ENCODE measurements around the gene RALGAPA1. TPM values are rescaled to one million over a fixed set of nuclear protein-coding genes. Genes with fewer than 3 reads are reported as not detected.
"Not testable (repeated sequence)": the region's sequence is repeated elsewhere in the genome, so short reads cannot be mapped to it uniquely, and the experiment has no call there.

RALGAPA1 gene
- total and polyA plus RNA-seq, 2 experiments from 2014 or later: 7.5 to 22.2 TPM

DNA sequence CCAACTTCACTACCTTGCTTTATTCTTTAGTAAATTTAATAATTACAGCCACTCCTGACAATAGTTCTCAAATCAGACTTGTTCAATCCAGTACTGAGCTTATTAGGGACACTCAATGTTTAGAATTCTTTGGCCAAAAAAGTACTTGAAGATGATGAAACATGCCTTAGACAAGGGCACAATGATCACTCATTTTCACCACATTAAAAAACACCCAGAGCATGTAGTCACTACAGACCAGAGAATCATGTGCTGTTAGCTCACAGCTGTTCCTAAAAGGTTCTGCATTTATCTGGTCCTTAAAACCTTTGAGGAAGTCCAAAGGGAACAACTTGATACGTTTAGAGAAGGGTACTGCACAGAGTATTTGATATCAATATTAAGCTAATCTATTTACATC, 176.4 kb downstream of the RALGAPA1 start:
- H3K27ac ChIP-seq: no peak overlapping the region
- no peaks in the 10 kb centered on the region for H3K9me2 ChIP-seq (ENCODE audit: insufficient read depth)
- no peak overlapping the region for H3K9ac ChIP-seq
- in situ Hi-C loops (cut with MboI): no loop called here
- no peak overlapping the region for H2AFZ ChIP-seq
- TF ChIP-seq EZH2 (IDR thresholded peaks at IDR 0.05; ENCODE audit: insufficient read depth, poor library complexity, severe bottlenecking): no peak
- no peak for TF ChIP-seq EZH2phosphoT487 (IDR thresholded peaks at IDR 0.05; ENCODE audit: insufficient read depth, low read depth)
- H3K4me2 ChIP-seq (ENCODE audit: unreplicated experiment): no peak overlapping the region
- H3F3A ChIP-seq (ENCODE audit: insufficient read depth): no peaks in the 10 kb centered on the region
- no peaks in the 10 kb centered on the region; the same call in none of the 2 replicates for H3K36me3 ChIP-seq (ENCODE audit: low read depth)
- no peaks in the 10 kb centered on the region for H3K9me3 ChIP-seq (ENCODE audit: low read depth)
- peaks cover 7% of the 10 kb centered on the region; the same call in 1 of the 2 replicates for H3K4me1 ChIP-seq (ENCODE audit: insufficient read depth)
- H3K79me2 ChIP-seq (ENCODE audit: insufficient read depth): no peaks in the 10 kb centered on the region
- no peaks in the 10 kb centered on the region for H4K20me1 ChIP-seq (ENCODE audit: insufficient read depth)
- 40 to 44% methylated on average over 1 of the region's 1 CpG for WGBS, 2 experiments (ENCODE audit: low coverage in 1 of 2, low lambda C conversion rate in 2 of 2, missing lambda C conversion rate in 2 of 2)
- H3K27me3 ChIP-seq (replicated peaks; ENCODE audit: insufficient read depth): no peaks in the 10 kb centered on the region
- DNase-seq: peak; percentile 55
- H3K4me3 ChIP-seq: no peak overlapping the region

DNA sequence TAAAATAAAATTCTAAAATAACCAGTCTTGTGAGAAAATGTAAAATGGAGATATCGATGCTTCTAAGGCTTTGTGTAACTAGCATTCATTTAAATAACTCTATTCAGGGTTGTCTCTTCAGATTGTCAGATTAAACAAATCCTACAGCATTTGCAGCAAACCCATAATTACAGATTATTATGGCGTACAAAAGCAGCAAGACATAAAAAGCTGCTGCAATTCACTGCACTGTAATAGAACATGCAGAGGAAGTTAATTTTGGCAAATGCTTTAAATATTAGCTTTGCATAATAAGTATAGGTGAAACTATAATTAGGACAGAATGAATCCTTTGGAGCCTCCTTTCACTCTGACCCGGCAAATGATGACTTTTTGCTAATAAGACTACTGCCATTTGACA, 176.8 kb downstream of the RALGAPA1 start:
- in situ Hi-C loops (cut with MboI): no loop called here
- Histone ChIP-seq H3K27ac (no peak overlapping the region), H3K4me2 (ENCODE audit: unreplicated experiment) (no peak overlapping the region), H3K4me3 (no peak overlapping the region), H3K79me2 (ENCODE audit: insufficient read depth) (no peaks in the 10 kb centered on the region), H3K4me1 (ENCODE audit: insufficient read depth) (peaks cover 7% of the 10 kb centered on the region; the same call in 1 of the 2 replicates), H3F3A (ENCODE audit: insufficient read depth) (no peaks in the 10 kb centered on the region), H3K36me3 (ENCODE audit: low read depth) (no peaks in the 10 kb centered on the region; the same call in none of the 2 replicates), H3K27me3 (replicated peaks; ENCODE audit: insufficient read depth) (no peaks in the 10 kb centered on the region), H2AFZ (no peak overlapping the region), H3K9me2 (ENCODE audit: insufficient read depth) (no peaks in the 10 kb centered on the region), H3K9ac (no peak overlapping the region), H3K9me3 (ENCODE audit: low read depth) (no peaks in the 10 kb centered on the region), H4K20me1 (ENCODE audit: insufficient read depth) (no peaks in the 10 kb centered on the region)
- no peak for DNase-seq
- TF ChIP-seq EZH2phosphoT487 (IDR thresholded peaks at IDR 0.05; ENCODE audit: insufficient read depth, low read depth): no peak
- TF ChIP-seq EZH2 (IDR thresholded peaks at IDR 0.05; ENCODE audit: insufficient read depth, poor library complexity, severe bottlenecking): no peak
- WGBS, 2 experiments (ENCODE audit: low coverage in 1 of 2, low lambda C conversion rate in 2 of 2, missing lambda C conversion rate in 2 of 2): 96 to 98% methylated on average over 3 of the region's 3 CpGs

GRCh38 chr14:35631071-35631805, 177.9 kb downstream of the RALGAPA1 start:
- no peaks in the 10 kb centered on the region for H4K20me1 ChIP-seq (ENCODE audit: insufficient read depth)
- WGBS, 2 experiments (ENCODE audit: low coverage in 1 of 2, low lambda C conversion rate in 2 of 2, missing lambda C conversion rate in 2 of 2): 70 to 72% methylated on average over 2 of the region's 2 CpGs
- no peak overlapping the region for H3K9ac ChIP-seq
- no peak overlapping the region for H3K4me3 ChIP-seq
- no peaks in the 10 kb centered on the region; the same call in 1 of the 2 replicates for H3K36me3 ChIP-seq (ENCODE audit: low read depth)
- no peaks in the 10 kb centered on the region for H3K79me2 ChIP-seq (ENCODE audit: insufficient read depth)
- no peaks in the 10 kb centered on the region for H3K27me3 ChIP-seq (replicated peaks; ENCODE audit: insufficient read depth)
- no peak overlapping the region for H3K27ac ChIP-seq
- H3F3A ChIP-seq (ENCODE audit: insufficient read depth): no peaks in the 10 kb centered on the region
- in situ Hi-C loops (cut with MboI): no loop called here
- H3K4me1 ChIP-seq (ENCODE audit: insufficient read depth): peaks cover 7% of the 10 kb centered on the region; the same call in 1 of the 2 replicates
- TF ChIP-seq EZH2 (IDR thresholded peaks at IDR 0.05; ENCODE audit: insufficient read depth, poor library complexity, severe bottlenecking): no peak
- no peak for TF ChIP-seq EZH2phosphoT487 (IDR thresholded peaks at IDR 0.05; ENCODE audit: insufficient read depth, low read depth)
- no peaks in the 10 kb centered on the region for H3K9me3 ChIP-seq (ENCODE audit: low read depth)
- H2AFZ ChIP-seq: no peak overlapping the region
- no peak overlapping the region for H3K4me2 ChIP-seq (ENCODE audit: unreplicated experiment)
- DNase-seq: no peak
- no peaks in the 10 kb centered on the region for H3K9me2 ChIP-seq (ENCODE audit: insufficient read depth)

- H3K9ac ChIP-seq: no peak overlapping the region
- TF ChIP-seq EZH2phosphoT487 (IDR thresholded peaks at IDR 0.05; ENCODE audit: insufficient read depth, low read depth) (no peak), EZH2 (IDR thresholded peaks at IDR 0.05; ENCODE audit: insufficient read depth, poor library complexity, severe bottlenecking) (no peak)
- no peaks in the 10 kb centered on the region for H3K27me3 ChIP-seq (replicated peaks; ENCODE audit: insufficient read depth)
- H3K4me2 ChIP-seq (ENCODE audit: unreplicated experiment): no peak overlapping the region
- no peaks in the 10 kb centered on the region for H3K9me3 ChIP-seq (ENCODE audit: low read depth)
- whole genome bisulfite sequencing, 2 experiments (ENCODE audit: low coverage in 1 of 2, low lambda C conversion rate in 2 of 2, missing lambda C conversion rate in 2 of 2): 59 to 72% methylated on average over 3 of the region's 3 CpGs
- no peak for DNase-seq
- H3K9me2 ChIP-seq (ENCODE audit: insufficient read depth): no peaks in the 10 kb centered on the region
- no peak overlapping the region for H3K27ac ChIP-seq
- in situ Hi-C loops (cut with MboI): no loop called here
- H3K36me3 ChIP-seq (ENCODE audit: low read depth): no peaks in the 10 kb centered on the region; the same call in 1 of the 2 replicates
- H3K4me3 ChIP-seq: no peak overlapping the region
- H2AFZ ChIP-seq: no peak overlapping the region
- peaks cover 7% of the 10 kb centered on the region; the same call in 1 of the 2 replicates for H3K4me1 ChIP-seq (ENCODE audit: insufficient read depth)
- H3F3A ChIP-seq (ENCODE audit: insufficient read depth): no peaks in the 10 kb centered on the region
- H4K20me1 ChIP-seq (ENCODE audit: insufficient read depth): no peaks in the 10 kb centered on the region
- H3K79me2 ChIP-seq (ENCODE audit: insufficient read depth): no peaks in the 10 kb centered on the region
These were observed 180.1 kb downstream of the RALGAPA1 start for GRCh38 chr14:35628989-35629388.

DNA sequence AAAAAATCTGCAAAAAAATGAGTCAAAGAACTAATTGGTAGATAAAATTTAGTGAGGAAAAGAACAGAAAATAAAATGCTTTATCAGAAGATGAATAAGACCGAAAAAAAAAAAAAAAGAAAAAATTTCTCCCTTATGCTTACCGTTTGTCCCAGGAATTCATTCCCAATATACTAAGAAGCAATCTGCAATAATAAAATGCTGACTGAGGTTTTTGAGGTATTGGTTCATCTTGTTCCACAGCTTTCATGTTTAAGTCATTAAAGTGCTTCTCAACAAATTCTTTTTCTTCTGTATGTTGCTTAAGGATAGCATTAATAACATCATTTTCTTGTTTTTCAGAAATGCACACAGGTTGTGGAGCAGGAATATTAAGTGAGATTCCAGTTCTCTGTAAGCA, 182.1 kb downstream of the RALGAPA1 start:
- H3K4me1 ChIP-seq (ENCODE audit: insufficient read depth); in situ Hi-C loops (cut with MboI); H3K4me2 ChIP-seq (ENCODE audit: unreplicated experiment); H3K9ac ChIP-seq; H3K9me2 ChIP-seq (ENCODE audit: insufficient read depth); H3F3A ChIP-seq (ENCODE audit: insufficient read depth); H3K27me3 ChIP-seq (replicated peaks; ENCODE audit: insufficient read depth); DNase-seq; H3K4me3 ChIP-seq; H2AFZ ChIP-seq; H4K20me1 ChIP-seq (ENCODE audit: insufficient read depth); H3K27ac ChIP-seq; H3K36me3 ChIP-seq (ENCODE audit: low read depth); H3K79me2 ChIP-seq (ENCODE audit: insufficient read depth); H3K9me3 ChIP-seq (ENCODE audit: low read depth): not testable (repeated sequence)
- 41 to 61% methylated on average over 2 of the region's 2 CpGs for WGBS, 2 experiments (ENCODE audit: low coverage in 1 of 2, low lambda C conversion rate in 2 of 2, missing lambda C conversion rate in 2 of 2)

DNA sequence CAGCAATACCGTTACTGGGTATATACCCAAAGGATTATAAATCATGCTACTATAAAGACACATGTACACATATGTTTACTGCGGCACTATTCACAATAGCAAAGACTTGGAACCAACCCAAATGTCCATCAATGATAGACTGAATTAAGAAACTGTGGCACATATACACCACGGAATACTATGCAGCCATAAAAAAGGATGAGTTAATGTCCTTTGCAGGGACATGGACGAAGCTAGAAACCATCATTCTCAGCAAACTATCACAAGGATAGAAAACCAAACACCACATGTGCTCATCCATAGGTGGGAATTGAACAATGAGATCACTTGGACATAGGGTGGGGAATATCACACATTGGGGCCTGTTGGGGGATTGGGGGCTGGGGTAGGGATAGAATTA, 187.1 kb downstream of the RALGAPA1 start:
- H3F3A ChIP-seq (ENCODE audit: insufficient read depth); in situ Hi-C loops (cut with MboI); H3K4me2 ChIP-seq (ENCODE audit: unreplicated experiment); H3K36me3 ChIP-seq (ENCODE audit: low read depth); H3K27ac ChIP-seq; H3K9me3 ChIP-seq (ENCODE audit: low read depth); H3K9me2 ChIP-seq (ENCODE audit: insufficient read depth); H3K4me3 ChIP-seq; H3K9ac ChIP-seq; H3K27me3 ChIP-seq (replicated peaks; ENCODE audit: insufficient read depth); H3K79me2 ChIP-seq (ENCODE audit: insufficient read depth); DNase-seq; H3K4me1 ChIP-seq (ENCODE audit: insufficient read depth); H4K20me1 ChIP-seq (ENCODE audit: insufficient read depth); H2AFZ ChIP-seq: not testable (repeated sequence)
- 91 to 93% methylated on average over 4 of the region's 4 CpGs for WGBS, 2 experiments (ENCODE audit: low coverage in 1 of 2, low lambda C conversion rate in 2 of 2, missing lambda C conversion rate in 2 of 2)

DNA sequence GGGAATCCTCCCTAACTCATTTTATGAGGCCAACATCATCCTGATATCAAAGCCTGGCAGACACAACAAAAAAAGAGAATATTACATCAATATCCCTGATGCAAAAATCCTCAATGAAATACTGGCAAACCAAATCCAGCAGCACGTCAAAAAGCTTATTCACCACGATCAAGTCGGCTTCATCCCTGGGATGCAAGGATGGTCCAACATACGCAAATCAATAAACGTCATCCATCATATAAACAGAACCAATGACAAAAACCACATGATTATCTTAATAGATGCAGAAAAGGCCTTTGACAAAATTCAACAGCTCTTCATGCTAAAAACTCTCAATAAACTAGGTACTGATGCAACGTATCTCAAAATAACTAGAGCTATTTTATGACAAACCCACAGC, 189.1 kb downstream of the RALGAPA1 start:
- H3K79me2 ChIP-seq (ENCODE audit: insufficient read depth); H3K9me3 ChIP-seq (ENCODE audit: low read depth); H3K4me1 ChIP-seq (ENCODE audit: insufficient read depth); in situ Hi-C loops (cut with MboI); H3K27me3 ChIP-seq (replicated peaks; ENCODE audit: insufficient read depth); H4K20me1 ChIP-seq (ENCODE audit: insufficient read depth); H3K4me3 ChIP-seq; H3K4me2 ChIP-seq (ENCODE audit: unreplicated experiment); H3K36me3 ChIP-seq (ENCODE audit: low read depth); H2AFZ ChIP-seq; H3K27ac ChIP-seq; H3K9ac ChIP-seq; H3K9me2 ChIP-seq (ENCODE audit: insufficient read depth); H3F3A ChIP-seq (ENCODE audit: insufficient read depth); DNase-seq: not testable (repeated sequence)
- 96 to 97% methylated on average over 6 of the region's 6 CpGs for WGBS, 2 experiments (ENCODE audit: low coverage in 1 of 2, low lambda C conversion rate in 2 of 2, missing lambda C conversion rate in 2 of 2)

Data from GM23248 (cell line).